Suprapubic skin (tissue), 4 donors: ENCODE measurements around the gene SCAF1. TPM values are rescaled to one million over a fixed set of nuclear protein-coding genes. Genes with fewer than 3 reads are reported as not detected.

Experiments used
- DNase-seq, 2 donors: peaks; one replicate each; pipeline ENCODE4 v3.0.0-alpha.2; 2019; ENCODE audit warnings: low spot score in 2 of 2
- H3K27ac ChIP-seq: fragments of 200-600 bp; sonication (generic); one replicate; pipeline ENCODE4 v1.5.1; 2019
- H3K27me3 ChIP-seq: fragments of 200-600 bp; sonication (generic); one replicate; pipeline ENCODE4 v1.5.1; 2019
- H3K36me3 ChIP-seq: fragments of 200-600 bp; sonication (generic); one replicate; pipeline ENCODE4 v1.5.1; 2019
- H3K4me1 ChIP-seq: fragments of 200-600 bp; sonication (generic); one replicate; pipeline ENCODE4 v1.5.1; 2019
- H3K4me3 ChIP-seq: fragments of 200-600 bp; sonication (generic); one replicate; pipeline ENCODE4 v1.5.1; 2019; ENCODE audit warnings: mild to moderate bottlenecking
- H3K9me3 ChIP-seq: fragments of 200-600 bp; sonication (generic); one replicate; pipeline ENCODE4 v1.5.1; 2019
- EP300 ChIP-seq: sonication (generic); formaldehyde crosslinking; IDR thresholded peaks from one replicate; pipeline ENCODE4 v1.6.1; 2017; ENCODE audit warnings: antibody characterized with exemption
- POLR2A ChIP-seq, 2 donors: fragments of 450-650 bp; IDR thresholded peaks; one replicate each; pipeline ENCODE4 v1.6.1; 2017; ENCODE audit warnings: antibody characterized with exemption in 2 of 2, mild to moderate bottlenecking in 2 of 2, moderate library complexity in 2 of 2
- POLR2AphosphoS5 ChIP-seq, 3 donors: sonication (generic); formaldehyde crosslinking; IDR thresholded peaks; one replicate each; pipeline ENCODE4 v1.6.1; 2017; ENCODE audit warnings: antibody characterized with exemption in 3 of 3
- whole genome bisulfite sequencing: methylation state at CpG from one replicate; pipeline ENCODE4 v1.1.5; 2018; 5-methylcytosine and 5-hydroxymethylcytosine counted together
- total RNA-seq, 4 donors: library from RNA; depleted of rRNA; stranded (reverse); fragments of >200 nt; gene quantifications; one replicate each; pipeline ENCODE4 v1.1.0, GENCODE V29; 2016
- TF ChIP-seq, protein P1 (sequence below), 2 donors: fragments of 200-600 bp in 1 of 2; fragments of 450-650 bp in 1 of 2; sonication (generic) in 1 of 2; IDR thresholded peaks; one replicate each; pipeline ENCODE4 v1.5.1; 2016 to 2019; ENCODE audit warnings: antibody characterized with exemption in 2 of 2, mild to moderate bottlenecking in 1 of 2, moderate library complexity in 1 of 2

SCAF1 gene
- total RNA-seq, 4 donors from 2014 or later = 22.1 to 36.9 (median 28.5) TPM

DNA sequence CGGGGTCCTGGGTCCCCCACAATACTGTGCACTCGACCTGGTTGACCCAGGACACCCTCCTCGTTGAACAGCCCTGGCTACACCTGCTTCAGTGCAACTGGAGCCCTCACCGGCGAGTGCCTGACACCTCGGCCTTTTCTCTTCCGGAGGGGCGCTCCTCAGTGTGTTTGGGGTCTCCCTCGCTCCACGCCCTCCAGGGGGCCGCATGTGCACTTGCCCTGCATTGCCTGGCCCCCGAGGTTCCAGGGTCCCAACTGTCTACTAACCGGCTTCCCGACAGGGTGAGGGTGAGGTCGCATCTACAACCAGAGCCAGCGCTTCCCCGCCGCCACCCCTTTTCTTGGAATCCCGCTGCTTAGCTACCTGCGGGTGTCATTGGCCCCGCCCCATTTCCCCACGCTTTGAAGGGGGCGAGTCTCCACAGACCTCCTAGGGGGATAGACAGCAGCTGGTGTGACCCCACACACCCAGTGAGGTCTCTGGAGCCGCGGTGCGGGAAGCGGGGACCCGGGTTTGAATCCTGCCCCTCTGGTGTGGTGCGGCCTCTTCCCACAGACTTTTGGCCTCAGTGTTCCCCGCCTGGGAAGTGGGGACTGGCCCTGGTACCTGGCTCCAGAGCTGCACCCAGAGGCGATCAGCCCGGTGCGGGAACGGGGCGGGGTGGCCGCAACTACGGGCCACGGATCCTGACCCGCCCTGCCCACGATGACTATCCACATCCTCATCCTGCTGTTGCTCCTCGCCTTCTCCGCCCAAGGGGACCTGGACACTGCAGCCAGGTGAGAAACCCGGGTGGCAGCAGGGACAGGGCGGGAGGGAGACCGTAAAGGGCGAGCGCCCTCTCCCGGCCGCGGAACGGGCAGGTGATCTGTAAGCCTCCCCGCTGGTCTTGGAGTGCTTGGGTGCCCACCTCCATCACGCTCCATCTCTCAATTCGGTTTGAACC lies 47.4 kb downstream of the SCAF1 start, which contains the start of gene ADM5:
ADM5 (plus strand) TSS at position 462 of the 946 bp plus-strand sequence; CDS start at position 706, 244 bp downstream.
- Histone ChIP-seq H3K27me3 (no peaks in the 10 kb centered on the region), H3K36me3 (peaks cover 28% of the 10 kb centered on the region), H3K27ac (peak within 1 kb of the TSS; percentile 49), H3K4me3 (peak within 1 kb of the TSS; percentile 57), H3K4me1 (peaks cover 27% of the 10 kb centered on the region), H3K9me3 (no peaks in the 10 kb centered on the region)
- WGBS = 20% methylated on average over 25 of the region's 54 CpGs
- TF ChIP-seq, protein P1, sequence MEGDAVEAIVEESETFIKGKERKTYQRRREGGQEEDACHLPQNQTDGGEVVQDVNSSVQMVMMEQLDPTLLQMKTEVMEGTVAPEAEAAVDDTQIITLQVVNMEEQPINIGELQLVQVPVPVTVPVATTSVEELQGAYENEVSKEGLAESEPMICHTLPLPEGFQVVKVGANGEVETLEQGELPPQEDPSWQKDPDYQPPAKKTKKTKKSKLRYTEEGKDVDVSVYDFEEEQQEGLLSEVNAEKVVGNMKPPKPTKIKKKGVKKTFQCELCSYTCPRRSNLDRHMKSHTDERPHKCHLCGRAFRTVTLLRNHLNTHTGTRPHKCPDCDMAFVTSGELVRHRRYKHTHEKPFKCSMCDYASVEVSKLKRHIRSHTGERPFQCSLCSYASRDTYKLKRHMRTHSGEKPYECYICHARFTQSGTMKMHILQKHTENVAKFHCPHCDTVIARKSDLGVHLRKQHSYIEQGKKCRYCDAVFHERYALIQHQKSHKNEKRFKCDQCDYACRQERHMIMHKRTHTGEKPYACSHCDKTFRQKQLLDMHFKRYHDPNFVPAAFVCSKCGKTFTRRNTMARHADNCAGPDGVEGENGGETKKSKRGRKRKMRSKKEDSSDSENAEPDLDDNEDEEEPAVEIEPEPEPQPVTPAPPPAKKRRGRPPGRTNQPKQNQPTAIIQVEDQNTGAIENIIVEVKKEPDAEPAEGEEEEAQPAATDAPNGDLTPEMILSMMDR (IDR thresholded peaks at IDR 0.05) = peak in 1 of 2 donors; percentile 68
- no peak for TF ChIP-seq POLR2AphosphoS5 (IDR thresholded peaks at IDR 0.05)
- DNase-seq = peak in 1 of 2 donors; percentile 83

DNA sequence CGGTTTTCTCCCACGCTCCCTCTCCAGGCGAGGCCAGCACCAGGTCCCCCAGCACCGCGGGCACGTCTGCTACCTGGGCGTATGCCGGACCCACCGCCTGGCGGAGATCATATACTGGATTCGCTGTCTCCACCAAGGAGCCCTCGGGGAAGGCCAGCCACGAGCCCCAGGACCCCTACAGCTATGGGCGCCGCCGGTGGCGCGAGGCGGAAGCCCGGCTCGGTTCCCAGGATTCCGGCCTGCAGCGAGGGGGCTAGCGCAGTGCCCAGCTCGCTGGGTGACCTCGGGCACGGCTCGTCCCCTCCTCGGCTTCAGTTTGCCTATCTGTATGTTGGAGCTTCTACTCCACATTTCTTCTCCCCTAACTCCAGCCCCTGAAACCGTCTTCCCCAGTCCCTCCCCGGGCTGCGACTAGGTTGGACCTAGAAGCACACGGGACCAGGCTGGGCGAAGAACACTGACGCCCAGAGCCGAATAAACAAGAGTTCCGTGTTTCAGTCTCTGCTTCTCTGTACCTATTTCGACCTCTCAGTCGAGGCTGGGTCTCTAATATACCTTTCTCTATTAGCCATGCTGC lies 48.2 kb downstream of the SCAF1 start:
- Histone ChIP-seq H3K4me1 (peaks cover 27% of the 10 kb centered on the region), H3K36me3 (peaks cover 20% of the 10 kb centered on the region), H3K9me3 (no peaks in the 10 kb centered on the region), H3K27ac (peak overlapping the region; percentile 49), H3K27me3 (no peaks in the 10 kb centered on the region), H3K4me3 (peak overlapping the region; percentile 57)
- TF ChIP-seq POLR2A (IDR thresholded peaks at IDR 0.05) (no peak), EP300 (no peak), POLR2AphosphoS5 (IDR thresholded peaks at IDR 0.05) (no peak)
- TF ChIP-seq, protein P1 (IDR thresholded peaks at IDR 0.05) = peak in 1 of 2 donors; percentile 7
- DNase-seq = peak in 1 of 2 donors; percentile 78
- 6% methylated on average over 26 of the region's 39 CpGs for WGBS

DNA sequence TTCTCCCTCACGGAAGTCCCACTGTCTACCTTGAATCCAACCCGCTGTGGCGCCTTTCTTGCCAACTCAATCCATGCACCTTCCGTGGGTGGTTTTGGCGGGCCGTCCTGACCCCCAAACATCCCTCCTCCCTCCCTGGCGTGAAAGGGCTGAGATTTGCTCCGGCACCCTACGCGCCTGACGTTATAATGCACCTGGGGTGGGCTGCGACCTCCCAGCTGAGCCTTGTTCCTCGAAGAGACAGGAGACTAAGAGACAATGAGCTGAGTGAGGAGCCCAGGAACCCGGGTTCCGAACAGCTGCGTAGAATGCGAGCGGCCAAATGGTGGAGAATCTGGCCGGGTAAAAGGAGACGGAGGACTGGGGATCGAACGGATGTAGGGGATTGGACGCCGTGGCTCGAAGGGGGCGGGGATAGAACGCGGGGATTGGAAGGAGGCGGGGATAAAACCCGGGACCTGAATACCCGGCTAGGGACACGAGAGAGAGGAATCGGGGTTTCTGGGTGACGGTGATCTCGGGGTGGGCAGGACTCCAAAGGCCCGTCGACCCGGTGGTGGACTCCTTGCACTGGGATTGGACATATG lies 48.7 kb downstream of the SCAF1 start, which contains the start of gene CPT1C:
CPT1C (plus strand) TSS at position 461 of the 587 bp plus-strand sequence. CDS start 1,137 bp downstream, outside the sequence.
- peak within 1 kb of the TSS; percentile 49 for H3K27ac ChIP-seq
- peak; percentile 88 to 91 for DNase-seq

DNA sequence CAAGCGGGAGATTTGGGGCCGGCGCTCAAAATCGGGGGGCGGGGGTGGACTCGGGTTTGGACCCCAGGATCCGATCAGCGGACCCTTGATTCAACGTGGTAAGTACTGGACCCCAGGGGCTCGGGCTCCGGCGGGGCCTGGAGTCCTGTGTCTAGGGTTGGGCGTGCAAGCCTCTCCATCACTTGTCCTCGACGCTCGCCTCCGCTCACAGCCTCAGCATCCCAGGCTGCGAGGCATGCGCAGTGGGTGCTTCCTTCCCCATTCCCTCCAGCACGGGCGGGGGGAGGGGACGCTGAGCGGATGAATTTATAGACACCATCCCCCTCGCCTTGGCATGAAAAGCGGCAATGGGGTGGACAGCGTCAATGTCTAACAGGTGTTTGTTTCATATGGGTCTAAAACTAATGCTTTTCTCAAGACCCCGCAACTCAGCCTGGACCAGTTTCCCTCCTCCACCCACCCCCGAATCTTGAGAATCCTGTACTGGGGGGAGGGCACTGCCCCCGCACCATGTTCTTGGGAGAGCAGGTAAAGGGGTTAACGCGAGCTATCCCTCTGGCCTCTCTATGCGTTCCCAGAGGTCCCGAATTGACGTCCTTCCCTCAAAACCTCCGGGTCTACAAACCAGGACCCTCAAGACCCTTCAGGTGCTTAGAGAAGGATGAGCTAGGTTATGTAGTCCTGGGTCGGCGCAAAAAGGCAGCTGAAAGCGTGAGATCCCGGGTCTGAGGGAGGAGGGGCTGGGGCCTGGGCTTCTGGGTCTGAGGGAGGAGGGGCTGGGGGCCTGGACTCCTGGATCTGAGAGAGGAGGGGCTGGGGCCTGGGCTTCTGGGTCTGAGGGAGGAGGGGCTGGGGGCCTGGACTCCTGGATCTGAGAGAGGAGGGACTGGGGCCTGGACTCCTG lies 49.5 kb downstream of the SCAF1 start:
- peak in 1 of 2 donors; percentile 79 for DNase-seq
- H3K27ac ChIP-seq = no peak overlapping the region
- H3K36me3 ChIP-seq = peaks cover 8% of the 10 kb centered on the region
- peaks cover 27% of the 10 kb centered on the region for H3K4me1 ChIP-seq
- no peaks in the 10 kb centered on the region for H3K27me3 ChIP-seq
- no peaks in the 10 kb centered on the region for H3K9me3 ChIP-seq
- TF ChIP-seq, protein P1 (IDR thresholded peaks at IDR 0.05) = no peak
- TF ChIP-seq POLR2AphosphoS5 (IDR thresholded peaks at IDR 0.05) (no peak), EP300 (no peak), POLR2A (IDR thresholded peaks at IDR 0.05) (no peak)
- 34% methylated on average over 21 of the region's 39 CpGs for WGBS
- H3K4me3 ChIP-seq = peak overlapping the region; percentile 57

More for the DNA sequence above, 48.7 kb downstream of the SCAF1 start, which contains the start of gene CPT1C:
- H3K27me3 ChIP-seq = no peaks in the 10 kb centered on the region
- WGBS = under 1% methylated on average over 37 of the region's 38 CpGs
- H3K4me3 ChIP-seq = peak within 1 kb of the TSS; percentile 57
- H3K9me3 ChIP-seq = no peaks in the 10 kb centered on the region
- peak in 1 of 2 donors; percentile 10 for TF ChIP-seq POLR2A (IDR thresholded peaks at IDR 0.05)
- TF ChIP-seq, protein P1 (IDR thresholded peaks at IDR 0.05) = no peak
- no peak for TF ChIP-seq POLR2AphosphoS5 (IDR thresholded peaks at IDR 0.05)
- no peak for TF ChIP-seq EP300
- peaks cover 15% of the 10 kb centered on the region for H3K36me3 ChIP-seq
- H3K4me1 ChIP-seq = peaks cover 27% of the 10 kb centered on the region
